Endothelial cell of umbilical vein (primary cell): Measurements from ENCODE around the gene TARS1. TPM values are rescaled to one million over a fixed set of nuclear protein-coding genes. Genes with fewer than 3 reads are reported as not detected.

Source experiments
- BruUV-seq: library from RNA; stranded (reverse); fragments of 400-500 nt; replicated peaks from 2 replicates; lab custom pipeline; 2021; lab: Mats Ljungman, UMichigan
- CTCF ChIA-PET: fragments of 300-600, 350-600 bp; sonication (Branson Sonifier 250); formaldehyde crosslinking; loops from one replicate; lab custom pipeline; 2021; ENCODE audit warnings: antibody characterized with exemption, inconsistent platforms; lab: Charles Lee
- POLR2A ChIA-PET: fragments of 300-600, 350-600 bp; sonication (Branson Sonifier 250); formaldehyde crosslinking; loops from one replicate; lab custom pipeline; 2021; ENCODE audit warnings: antibody characterized with exemption, inconsistent platforms; lab: Charles Lee
- DNase-seq: peaks from one replicate; pipeline ENCODE4 v3.0.0-alpha.2; 2011; ENCODE audit warnings: low read depth, low spot score
- FAIRE-seq: peaks from 2 replicates; lab custom pipeline; 2011; peaks lifted over from hg19 to GRCh38; lab: Jason Lieb, UNC
- H2AFZ ChIP-seq: 2 replicates; pipeline ENCODE4 v1.6.0; 2012; ENCODE audit warnings: low read depth, low read length, control low read depth, inconsistent platforms
- H3K27ac ChIP-seq: 2 replicates; pipeline ENCODE4 v1.5.1; 2011; ENCODE audit warnings: low read depth, mild to moderate bottlenecking, control low read depth, low read length, moderate library complexity; ENCODE audit not compliant: insufficient read depth
- H3K27me3 ChIP-seq, 2 experiments: 2 replicates each; pipeline versions ENCODE4 v1.6.0 to v1.6.1; 2011; ENCODE audit warnings: low read length in 2 of 2, mixed read lengths in 1 of 2; ENCODE audit not compliant: control insufficient read depth in 2 of 2, insufficient read depth in 2 of 2
- H3K36me3 ChIP-seq, 2 experiments: 2 replicates in 1 of 2; 3 replicates in 1 of 2; pipeline ENCODE4 v1.5.1; 2011; ENCODE audit warnings: low read length in 2 of 2, mild to moderate bottlenecking in 1 of 2, moderate library complexity in 1 of 2; ENCODE audit not compliant: control insufficient read depth in 2 of 2, insufficient read depth in 2 of 2; ENCODE audit errors: extremely low read depth in 1 of 2
- H3K4me1 ChIP-seq: 3 replicates; pipeline ENCODE4 v1.5.1; 2011; ENCODE audit warnings: mild to moderate bottlenecking, low read length; ENCODE audit not compliant: control insufficient read depth, insufficient read depth; ENCODE audit errors: extremely low read depth
- H3K4me2 ChIP-seq: 2 replicates; pipeline ENCODE4 v1.6.1; 2011; ENCODE audit warnings: low read length, control low read depth, mixed read lengths; ENCODE audit not compliant: insufficient read depth
- H3K4me3 ChIP-seq, 3 experiments: fragments of 200-600 bp in 1 of 3; sonication (generic), shearing (Covaris generic) in 1 of 3; replicated peaks in 1 of 3; 2 replicates each; pipeline ENCODE4 v1.5.1; 2011 to 2016; ENCODE audit warnings: control low read depth in 3 of 3, low read length in 3 of 3, mild to moderate bottlenecking in 2 of 3, inconsistent platforms in 1 of 3, low read depth in 1 of 3, moderate library complexity in 1 of 3; ENCODE audit not compliant: insufficient read depth in 1 of 3
- H3K79me2 ChIP-seq: 2 replicates; pipeline ENCODE4 v1.6.0; 2012; ENCODE audit warnings: low read length, inconsistent platforms; ENCODE audit not compliant: control insufficient read depth, insufficient read depth
- H3K9ac ChIP-seq: replicated peaks from 2 replicates; pipeline ENCODE3; 2011; ENCODE audit warnings: low read length, control low read depth; ENCODE audit not compliant: insufficient read depth; ENCODE audit errors: extremely low read depth
- H3K9me1 ChIP-seq: replicated peaks from 3 replicates; pipeline ENCODE4 v1.6.0; 2011; ENCODE audit warnings: mild to moderate bottlenecking, low read length; ENCODE audit not compliant: control insufficient read depth, insufficient read depth; ENCODE audit errors: extremely low read depth
- H3K9me3 ChIP-seq: replicated peaks from 2 replicates; pipeline ENCODE4 v1.5.1; 2012; ENCODE audit warnings: low read length, inconsistent platforms; ENCODE audit not compliant: control insufficient read depth, insufficient read depth
- H4K20me1 ChIP-seq: replicated peaks from 2 replicates; pipeline ENCODE3; 2011; ENCODE audit warnings: mild to moderate bottlenecking, low read length; ENCODE audit not compliant: control insufficient read depth, insufficient read depth; ENCODE audit errors: extremely low read depth
- EZH2 ChIP-seq: IDR thresholded peaks from 2 replicates; pipeline ENCODE4 v1.6.1; 2012; ENCODE audit warnings: borderline replicate concordance, low read depth, mild to moderate bottlenecking, moderate library complexity, low read length, inconsistent platforms; ENCODE audit not compliant: severe bottlenecking
- FOS ChIP-seq: IDR thresholded peaks from 2 replicates; pipeline ENCODE4 v1.6.1; 2011; ENCODE audit warnings: mild to moderate bottlenecking, low read length, moderate library complexity, borderline replicate concordance; ENCODE audit not compliant: insufficient read depth
- GATA2 ChIP-seq: IDR thresholded peaks from 2 replicates; pipeline ENCODE4 v1.7.0; 2011; ENCODE audit warnings: low read depth, mild to moderate bottlenecking, moderate library complexity, mixed read lengths, low read length; ENCODE audit not compliant: insufficient read length, insufficient read depth
- JUN ChIP-seq: IDR thresholded peaks from 2 replicates; pipeline ENCODE4 v1.6.1; 2011; ENCODE audit warnings: borderline replicate concordance, low read depth; ENCODE audit not compliant: insufficient read length, insufficient read depth
- MYC ChIP-seq: IDR thresholded peaks from one replicate; pipeline ENCODE4 v1.6.1; 2011; ENCODE audit warnings: mild to moderate bottlenecking, low read depth, low read length
- POLR2A ChIP-seq: IDR thresholded peaks from 2 replicates; pipeline ENCODE4 v1.6.1; 2012; ENCODE audit warnings: low read depth, mild to moderate bottlenecking, control low read depth, low read length
- POLR2AphosphoS5 ChIP-seq: IDR thresholded peaks from 2 replicates; pipeline ENCODE4 v1.6.1; 2012; ENCODE audit warnings: low read depth, mild to moderate bottlenecking, control low read depth, low read length, moderate library complexity; ENCODE audit not compliant: insufficient read depth
- dilution Hi-C: fragments of 300-500 bp; cut with MboI; formaldehyde crosslinking; loops from one replicate; pipeline ENCODE4 v1.15.0; 2019; ENCODE audit warnings: low sequenced_read_pairs; ENCODE audit not compliant: extremely low pct_ligation_motif_present
- intact Hi-C: fragments of 100-400 bp; cut with micrococcal nuclease; formaldehyde crosslinking; loops from one replicate; pipeline ENCODE4 v1.10.0; 2022
- polyA plus RNA-seq, 4 experiments: library from polyadenylated mRNA; depleted of rRNA in 3 of 4; stranded (reverse) in 3 of 4; unstranded in 1 of 4; fragments of >200 nt; gene quantifications; 2 replicates each; pipeline versions ENCODE4 v1.2.1 to v1.2.3, GENCODE V29; 2011 to 2012; ENCODE audit warnings: missing spikeins in 1 of 4
- total RNA-seq: library from RNA; stranded (reverse); gene quantifications from 2 replicates; pipeline ENCODE4 v1.2.3, GENCODE V29; 2021
- TF ChIP-seq, protein P1 (sequence below): IDR thresholded peaks from 2 replicates; pipeline ENCODE4 v1.6.1; 2011; ENCODE audit not compliant: insufficient read depth, insufficient read length
- TF ChIP-seq, protein P2 (sequence below), 2 donors: IDR thresholded peaks; 1 replicate in 1 of 2; 2 replicates in 1 of 2; pipeline ENCODE4 v1.5.1; 2011; ENCODE audit warnings: low read length in 2 of 2, mild to moderate bottlenecking in 2 of 2, moderate library complexity in 2 of 2, control low read depth in 1 of 2, inconsistent platforms in 1 of 2, low read depth in 1 of 2; ENCODE audit not compliant: insufficient read depth in 1 of 2; ENCODE audit errors: extremely low read depth in 1 of 2

TARS1 gene
- total and polyA plus RNA-seq, 2 donors (not counting 3 experiments of a cell fraction or from before 2014, with no cell fraction given), result 39.1 to 175 TPM

DNA sequence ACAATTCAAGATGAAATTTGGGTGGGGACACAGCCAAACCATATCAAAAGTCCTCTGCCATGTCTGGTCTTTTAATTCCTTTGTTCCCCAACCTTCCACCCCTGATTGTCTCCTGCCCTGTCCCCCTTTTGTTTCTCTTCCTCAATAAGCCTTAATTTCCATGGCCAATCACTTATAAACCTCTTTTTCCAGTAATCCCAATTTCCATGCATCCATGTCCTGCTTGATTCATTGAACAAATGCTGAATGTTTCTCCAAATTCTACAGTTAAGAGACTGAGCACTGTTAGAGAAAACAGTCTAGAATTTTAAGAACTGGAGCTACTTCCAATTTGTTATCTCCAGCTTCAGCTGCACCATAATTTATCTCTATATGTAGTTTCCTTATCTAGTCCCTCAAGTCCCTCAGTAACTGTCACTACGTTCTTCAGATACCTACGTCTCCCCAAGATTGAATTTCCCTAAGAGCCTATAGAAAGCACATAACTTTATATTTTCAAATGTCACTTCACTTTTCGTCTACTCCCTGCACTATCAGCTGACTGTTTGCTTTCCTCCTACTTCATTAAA, 34.2 kb downstream of the TARS1 start:
- Histone ChIP-seq H3K36me3 (peaks cover 2 to 12% of the 10 kb centered on the region in 2 experiments), H3K9me3 (no peaks in the 10 kb centered on the region), H3K79me2 (no peaks in the 10 kb centered on the region), H3K9ac (no peak overlapping the region), H3K4me3 (no peak overlapping the region), H3K27ac (no peak overlapping the region), H3K4me1 (no peaks in the 10 kb centered on the region), H3K27me3 (no peaks in the 10 kb centered on the region), H3K4me2 (no peak overlapping the region), H4K20me1 (no peaks in the 10 kb centered on the region), H2AFZ (no peak overlapping the region), H3K9me1 (no peaks in the 10 kb centered on the region)
- intact Hi-C loops (no loop called here), dilution Hi-C loops (no loop called here)
- ChIA-PET CTCF (no interaction called here), POLR2A (no interaction called here)
- no peak for DNase-seq
- no peak for FAIRE-seq
- no TSS peak for BruUV-seq
- TF ChIP-seq, protein P1, sequence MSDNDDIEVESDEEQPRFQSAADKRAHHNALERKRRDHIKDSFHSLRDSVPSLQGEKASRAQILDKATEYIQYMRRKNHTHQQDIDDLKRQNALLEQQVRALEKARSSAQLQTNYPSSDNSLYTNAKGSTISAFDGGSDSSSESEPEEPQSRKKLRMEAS, result no peak
- TF ChIP-seq, protein P2, sequence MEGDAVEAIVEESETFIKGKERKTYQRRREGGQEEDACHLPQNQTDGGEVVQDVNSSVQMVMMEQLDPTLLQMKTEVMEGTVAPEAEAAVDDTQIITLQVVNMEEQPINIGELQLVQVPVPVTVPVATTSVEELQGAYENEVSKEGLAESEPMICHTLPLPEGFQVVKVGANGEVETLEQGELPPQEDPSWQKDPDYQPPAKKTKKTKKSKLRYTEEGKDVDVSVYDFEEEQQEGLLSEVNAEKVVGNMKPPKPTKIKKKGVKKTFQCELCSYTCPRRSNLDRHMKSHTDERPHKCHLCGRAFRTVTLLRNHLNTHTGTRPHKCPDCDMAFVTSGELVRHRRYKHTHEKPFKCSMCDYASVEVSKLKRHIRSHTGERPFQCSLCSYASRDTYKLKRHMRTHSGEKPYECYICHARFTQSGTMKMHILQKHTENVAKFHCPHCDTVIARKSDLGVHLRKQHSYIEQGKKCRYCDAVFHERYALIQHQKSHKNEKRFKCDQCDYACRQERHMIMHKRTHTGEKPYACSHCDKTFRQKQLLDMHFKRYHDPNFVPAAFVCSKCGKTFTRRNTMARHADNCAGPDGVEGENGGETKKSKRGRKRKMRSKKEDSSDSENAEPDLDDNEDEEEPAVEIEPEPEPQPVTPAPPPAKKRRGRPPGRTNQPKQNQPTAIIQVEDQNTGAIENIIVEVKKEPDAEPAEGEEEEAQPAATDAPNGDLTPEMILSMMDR (IDR thresholded peaks at IDR 0.05; ENCODE audit: extremely low read depth in 1 of 2, insufficient read depth in 1 of 2, low read depth in 1 of 2, low read length in 2 of 2), result no peak
- TF ChIP-seq FOS (no peak), MYC (no peak), POLR2A (no peak), JUN (no peak), POLR2AphosphoS5 (no peak), EZH2 (no peak), GATA2 (no peak)
